ENCODE measurements around the gene FSTL5.

DNA sequence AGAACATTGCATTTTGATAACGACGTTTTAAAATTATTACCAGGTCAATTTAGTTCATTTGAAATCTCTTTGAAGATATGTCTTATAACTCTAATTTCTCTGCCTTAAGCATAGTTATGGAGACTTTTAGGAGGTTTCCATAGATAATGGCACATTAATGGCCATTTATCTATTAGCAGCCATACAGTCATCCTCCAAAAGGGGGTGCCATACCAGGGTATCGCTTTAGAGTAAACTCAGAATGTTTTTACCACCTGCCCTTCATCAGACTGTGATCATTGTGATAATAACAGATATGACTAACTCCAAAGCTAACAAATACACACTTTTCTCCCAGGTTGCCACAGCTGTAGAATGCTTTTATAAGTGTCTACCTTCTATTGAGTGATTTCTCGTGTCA, 461.5 kb downstream of the FSTL5 start:
- TF ChIP-seq, protein P1, sequence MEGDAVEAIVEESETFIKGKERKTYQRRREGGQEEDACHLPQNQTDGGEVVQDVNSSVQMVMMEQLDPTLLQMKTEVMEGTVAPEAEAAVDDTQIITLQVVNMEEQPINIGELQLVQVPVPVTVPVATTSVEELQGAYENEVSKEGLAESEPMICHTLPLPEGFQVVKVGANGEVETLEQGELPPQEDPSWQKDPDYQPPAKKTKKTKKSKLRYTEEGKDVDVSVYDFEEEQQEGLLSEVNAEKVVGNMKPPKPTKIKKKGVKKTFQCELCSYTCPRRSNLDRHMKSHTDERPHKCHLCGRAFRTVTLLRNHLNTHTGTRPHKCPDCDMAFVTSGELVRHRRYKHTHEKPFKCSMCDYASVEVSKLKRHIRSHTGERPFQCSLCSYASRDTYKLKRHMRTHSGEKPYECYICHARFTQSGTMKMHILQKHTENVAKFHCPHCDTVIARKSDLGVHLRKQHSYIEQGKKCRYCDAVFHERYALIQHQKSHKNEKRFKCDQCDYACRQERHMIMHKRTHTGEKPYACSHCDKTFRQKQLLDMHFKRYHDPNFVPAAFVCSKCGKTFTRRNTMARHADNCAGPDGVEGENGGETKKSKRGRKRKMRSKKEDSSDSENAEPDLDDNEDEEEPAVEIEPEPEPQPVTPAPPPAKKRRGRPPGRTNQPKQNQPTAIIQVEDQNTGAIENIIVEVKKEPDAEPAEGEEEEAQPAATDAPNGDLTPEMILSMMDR (conservative IDR thresholded peaks at IDR 0.05; ENCODE audit: low read depth in 2 of 2), result peak; percentile 58 to 62
- TF ChIP-seq POLR2AphosphoS5 (IDR thresholded peaks at IDR 0.05; ENCODE audit: low read depth) (no peak), EZH2phosphoT487 (IDR thresholded peaks at IDR 0.05; ENCODE audit: unreplicated experiment) (no peak), NANOG (IDR thresholded peaks at IDR 0.05; ENCODE audit: borderline replicate concordance) (no peak), EZH2 (IDR thresholded peaks at IDR 0.05; ENCODE audit: low read depth, unreplicated experiment) (no peak), CREB1 (CRISPR knock-in tag; IDR thresholded peaks at IDR 0.05; ENCODE audit: low read depth) (no peak)
- TF ChIP-seq, protein P2, sequence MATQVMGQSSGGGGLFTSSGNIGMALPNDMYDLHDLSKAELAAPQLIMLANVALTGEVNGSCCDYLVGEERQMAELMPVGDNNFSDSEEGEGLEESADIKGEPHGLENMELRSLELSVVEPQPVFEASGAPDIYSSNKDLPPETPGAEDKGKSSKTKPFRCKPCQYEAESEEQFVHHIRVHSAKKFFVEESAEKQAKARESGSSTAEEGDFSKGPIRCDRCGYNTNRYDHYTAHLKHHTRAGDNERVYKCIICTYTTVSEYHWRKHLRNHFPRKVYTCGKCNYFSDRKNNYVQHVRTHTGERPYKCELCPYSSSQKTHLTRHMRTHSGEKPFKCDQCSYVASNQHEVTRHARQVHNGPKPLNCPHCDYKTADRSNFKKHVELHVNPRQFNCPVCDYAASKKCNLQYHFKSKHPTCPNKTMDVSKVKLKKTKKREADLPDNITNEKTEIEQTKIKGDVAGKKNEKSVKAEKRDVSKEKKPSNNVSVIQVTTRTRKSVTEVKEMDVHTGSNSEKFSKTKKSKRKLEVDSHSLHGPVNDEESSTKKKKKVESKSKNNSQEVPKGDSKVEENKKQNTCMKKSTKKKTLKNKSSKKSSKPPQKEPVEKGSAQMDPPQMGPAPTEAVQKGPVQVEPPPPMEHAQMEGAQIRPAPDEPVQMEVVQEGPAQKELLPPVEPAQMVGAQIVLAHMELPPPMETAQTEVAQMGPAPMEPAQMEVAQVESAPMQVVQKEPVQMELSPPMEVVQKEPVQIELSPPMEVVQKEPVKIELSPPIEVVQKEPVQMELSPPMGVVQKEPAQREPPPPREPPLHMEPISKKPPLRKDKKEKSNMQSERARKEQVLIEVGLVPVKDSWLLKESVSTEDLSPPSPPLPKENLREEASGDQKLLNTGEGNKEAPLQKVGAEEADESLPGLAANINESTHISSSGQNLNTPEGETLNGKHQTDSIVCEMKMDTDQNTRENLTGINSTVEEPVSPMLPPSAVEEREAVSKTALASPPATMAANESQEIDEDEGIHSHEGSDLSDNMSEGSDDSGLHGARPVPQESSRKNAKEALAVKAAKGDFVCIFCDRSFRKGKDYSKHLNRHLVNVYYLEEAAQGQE (IDR thresholded peaks at IDR 0.05; ENCODE audit: unreplicated experiment), result no peak
- TF ChIP-seq, protein P3, sequence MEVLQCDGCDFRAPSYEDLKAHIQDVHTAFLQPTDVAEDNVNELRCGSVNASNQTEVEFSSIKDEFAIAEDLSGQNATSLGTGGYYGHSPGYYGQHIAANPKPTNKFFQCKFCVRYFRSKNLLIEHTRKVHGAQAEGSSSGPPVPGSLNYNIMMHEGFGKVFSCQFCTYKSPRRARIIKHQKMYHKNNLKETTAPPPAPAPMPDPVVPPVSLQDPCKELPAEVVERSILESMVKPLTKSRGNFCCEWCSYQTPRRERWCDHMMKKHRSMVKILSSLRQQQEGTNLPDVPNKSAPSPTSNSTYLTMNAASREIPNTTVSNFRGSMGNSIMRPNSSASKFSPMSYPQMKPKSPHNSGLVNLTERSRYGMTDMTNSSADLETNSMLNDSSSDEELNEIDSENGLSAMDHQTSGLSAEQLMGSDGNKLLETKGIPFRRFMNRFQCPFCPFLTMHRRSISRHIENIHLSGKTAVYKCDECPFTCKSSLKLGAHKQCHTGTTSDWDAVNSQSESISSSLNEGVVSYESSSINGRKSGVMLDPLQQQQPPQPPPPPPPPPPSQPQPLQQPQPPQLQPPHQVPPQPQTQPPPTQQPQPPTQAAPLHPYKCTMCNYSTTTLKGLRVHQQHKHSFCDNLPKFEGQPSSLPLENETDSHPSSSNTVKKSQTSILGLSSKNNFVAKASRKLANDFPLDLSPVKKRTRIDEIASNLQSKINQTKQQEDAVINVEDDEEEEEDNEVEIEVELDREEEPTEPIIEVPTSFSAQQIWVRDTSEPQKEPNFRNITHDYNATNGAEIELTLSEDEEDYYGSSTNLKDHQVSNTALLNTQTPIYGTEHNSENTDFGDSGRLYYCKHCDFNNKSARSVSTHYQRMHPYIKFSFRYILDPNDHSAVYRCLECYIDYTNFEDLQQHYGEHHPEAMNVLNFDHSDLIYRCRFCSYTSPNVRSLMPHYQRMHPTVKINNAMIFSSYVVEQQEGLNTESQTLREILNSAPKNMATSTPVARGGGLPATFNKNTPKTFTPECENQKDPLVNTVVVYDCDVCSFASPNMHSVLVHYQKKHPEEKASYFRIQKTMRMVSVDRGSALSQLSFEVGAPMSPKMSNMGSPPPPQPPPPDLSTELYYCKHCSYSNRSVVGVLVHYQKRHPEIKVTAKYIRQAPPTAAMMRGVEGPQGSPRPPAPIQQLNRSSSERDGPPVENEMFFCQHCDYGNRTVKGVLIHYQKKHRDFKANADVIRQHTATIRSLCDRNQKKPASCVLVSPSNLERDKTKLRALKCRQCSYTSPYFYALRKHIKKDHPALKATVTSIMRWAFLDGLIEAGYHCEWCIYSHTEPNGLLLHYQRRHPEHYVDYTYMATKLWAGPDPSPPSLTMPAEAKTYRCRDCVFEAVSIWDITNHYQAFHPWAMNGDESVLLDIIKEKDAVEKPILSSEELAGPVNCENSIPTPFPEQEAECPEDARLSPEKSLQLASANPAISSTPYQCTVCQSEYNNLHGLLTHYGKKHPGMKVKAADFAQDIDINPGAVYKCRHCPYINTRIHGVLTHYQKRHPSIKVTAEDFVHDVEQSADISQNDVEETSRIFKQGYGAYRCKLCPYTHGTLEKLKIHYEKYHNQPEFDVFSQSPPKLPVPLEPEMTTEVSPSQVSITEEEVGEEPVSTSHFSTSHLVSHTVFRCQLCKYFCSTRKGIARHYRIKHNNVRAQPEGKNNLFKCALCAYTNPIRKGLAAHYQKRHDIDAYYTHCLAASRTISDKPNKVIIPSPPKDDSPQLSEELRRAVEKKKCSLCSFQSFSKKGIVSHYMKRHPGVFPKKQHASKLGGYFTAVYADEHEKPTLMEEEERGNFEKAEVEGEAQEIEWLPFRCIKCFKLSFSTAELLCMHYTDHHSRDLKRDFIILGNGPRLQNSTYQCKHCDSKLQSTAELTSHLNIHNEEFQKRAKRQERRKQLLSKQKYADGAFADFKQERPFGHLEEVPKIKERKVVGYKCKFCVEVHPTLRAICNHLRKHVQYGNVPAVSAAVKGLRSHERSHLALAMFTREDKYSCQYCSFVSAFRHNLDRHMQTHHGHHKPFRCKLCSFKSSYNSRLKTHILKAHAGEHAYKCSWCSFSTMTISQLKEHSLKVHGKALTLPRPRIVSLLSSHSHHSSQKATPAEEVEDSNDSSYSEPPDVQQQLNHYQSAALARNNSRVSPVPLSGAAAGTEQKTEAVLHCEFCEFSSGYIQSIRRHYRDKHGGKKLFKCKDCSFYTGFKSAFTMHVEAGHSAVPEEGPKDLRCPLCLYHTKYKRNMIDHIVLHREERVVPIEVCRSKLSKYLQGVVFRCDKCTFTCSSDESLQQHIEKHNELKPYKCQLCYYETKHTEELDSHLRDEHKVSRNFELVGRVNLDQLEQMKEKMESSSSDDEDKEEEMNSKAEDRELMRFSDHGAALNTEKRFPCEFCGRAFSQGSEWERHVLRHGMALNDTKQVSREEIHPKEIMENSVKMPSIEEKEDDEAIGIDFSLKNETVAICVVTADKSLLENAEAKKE (CRISPR knock-in tag; IDR thresholded peaks at IDR 0.05), result no peak
